ENCODE data around the gene SMAD4.
"Not testable (repeated sequence)": the region's sequence is repeated elsewhere in the genome, so short reads cannot be mapped to it uniquely, and the experiment has no call there.

The SMAD4 gene

GRCh38 chr18:51119976-51120375, 90.0 kb downstream of the SMAD4 start:
- DNase-seq, result not testable (repeated sequence)

GRCh38 chr18:51120809-51121596, 91.0 kb downstream of the SMAD4 start:
- DNase-seq, result no peak

GRCh38 chr18:51121597-51121857, 91.5 kb downstream of the SMAD4 start:
- no peak for DNase-seq

- DNase-seq, result no peak
Observed at GRCh38 chr18:51122266-51123045, 92.4 kb downstream of the SMAD4 start.

GRCh38 chr18:51123046-51123395, 93.0 kb downstream of the SMAD4 start:
- DNase-seq, result no peak

- DNase-seq, result no peak
Observed at GRCh38 chr18:51123481-51123880, 93.5 kb downstream of the SMAD4 start.

GRCh38 chr18:51123936-51124486, 94.0 kb downstream of the SMAD4 start:
- no peak for DNase-seq

GRCh38 chr18:51125976-51126375, 96.0 kb downstream of the SMAD4 start:
- no peak for DNase-seq

GRCh38 chr18:51127664-51128063, 97.7 kb downstream of the SMAD4 start:
- no peak for DNase-seq

GRCh38 chr18:51128533-51128932, 98.5 kb downstream of the SMAD4 start:
- no peak for DNase-seq

- no peak for DNase-seq
Observed at GRCh38 chr18:51132256-51132935, 102.4 kb downstream of the SMAD4 start.

GRCh38 chr18:51133580-51134160, 103.7 kb downstream of the SMAD4 start:
- no peak for DNase-seq
